NCI-H524 treated with DMSO at 0.1 percent for 48 hours (cell line): ENCODE results near the gene KLF1.
A peak's percentile ranks its signal among the peaks of the same experiment; 100 is the strongest.
"Not testable (repeated sequence)": the region's sequence is repeated elsewhere in the genome, so short reads cannot be mapped to it uniquely, and the experiment has no call there.

Source experiments
- DNase-seq: peaks from one replicate; lab custom pipeline; 2025; lab: John Stamatoyannopoulos, UW

Gene KLF1

GRCh38 chr19:12867120-12868099 lies 19.6 kb downstream of the KLF1 start:
- no peak for DNase-seq

- no peak for DNase-seq
Measured at GRCh38 chr19:12866416-12867119, 20.4 kb downstream of the KLF1 start.

- DNase-seq, result no peak
Measured at GRCh38 chr19:12865746-12866415, 21.1 kb downstream of the KLF1 start.

GRCh38 chr19:12864721-12865715 lies 22.0 kb downstream of the KLF1 start:
- DNase-seq, result no peak

- DNase-seq, result no peak
Measured at GRCh38 chr19:12864143-12864542, 22.9 kb downstream of the KLF1 start.

GRCh38 chr19:12859546-12859945 lies 27.5 kb downstream of the KLF1 start:
- peak; percentile 47 for DNase-seq

GRCh38 chr19:12858041-12858928 lies 28.7 kb downstream of the KLF1 start:
- DNase-seq, result no peak

GRCh38 chr19:12856653-12857052 lies 30.3 kb downstream of the KLF1 start:
- DNase-seq, result no peak

- DNase-seq, result peak; percentile 15
Measured at GRCh38 chr19:12847159-12848139, 39.6 kb downstream of the KLF1 start.

- not testable (repeated sequence) for DNase-seq
Measured at GRCh38 chr19:12846613-12847012, 40.4 kb downstream of the KLF1 start.

- DNase-seq, result no peak
Measured at GRCh38 chr19:12843999-12844732, 42.8 kb downstream of the KLF1 start.

GRCh38 chr19:12843328-12843727 lies 43.7 kb downstream of the KLF1 start:
- DNase-seq, result no peak

GRCh38 chr19:12842511-12842910 lies 44.5 kb downstream of the KLF1 start:
- DNase-seq, result no peak

- peak; percentile 80 for DNase-seq
Measured at GRCh38 chr19:12841094-12841493, 45.9 kb downstream of the KLF1 start.

- no peak for DNase-seq
Measured at GRCh38 chr19:12840091-12841079, 46.6 kb downstream of the KLF1 start.

GRCh38 chr19:12838886-12839756 lies 47.9 kb downstream of the KLF1 start:
- no peak for DNase-seq
